SU-DHL-6 (cell line): Measurements from ENCODE around the gene DHRS13.
"Not testable (repeated sequence)": the region's sequence is repeated elsewhere in the genome, so short reads cannot be mapped to it uniquely, and the experiment has no call there.

Experiments
- H2AFZ ChIP-seq: fragments of 200-600 bp; sonication (generic); 2 replicates; pipeline ENCODE4 v1.6.1; 2014; ENCODE audit warnings: low read depth, mild to moderate bottlenecking, moderate library complexity, mixed read lengths, antibody characterized with exemption, low read length; ENCODE audit not compliant: severe bottlenecking
- H3F3A ChIP-seq: fragments of 200-600 bp; shearing (Covaris generic); 2 replicates; pipeline ENCODE4 v1.6.0; 2016; ENCODE audit warnings: antibody characterized with exemption, mild to moderate bottlenecking; ENCODE audit not compliant: insufficient read depth
- H3K27ac ChIP-seq: fragments of 200-600 bp; sonication (generic); 2 replicates; pipeline ENCODE4 v1.5.1; 2016; ENCODE audit warnings: low read depth, mild to moderate bottlenecking, low read length, moderate library complexity, mixed read lengths
- H3K27me3 ChIP-seq: fragments of 200-600 bp; sonication (generic), shearing (Covaris generic); 2 replicates; pipeline ENCODE4 v1.6.0; 2014; ENCODE audit warnings: mild to moderate bottlenecking, low read length
- H3K36me3 ChIP-seq: fragments of 200-600 bp; sonication (generic); 2 replicates; pipeline ENCODE4 v1.6.1; 2014; ENCODE audit warnings: mild to moderate bottlenecking, low read length, mixed read lengths
- H3K4me2 ChIP-seq: fragments of 300-600, 200-600 bp; shearing (Covaris generic), sonication (generic); 2 replicates; pipeline ENCODE4 v1.6.0; 2014; ENCODE audit warnings: low read length, low read depth, mild to moderate bottlenecking; ENCODE audit not compliant: poor library complexity, severe bottlenecking
- H3K4me3 ChIP-seq: fragments of 200-600 bp; sonication (generic); 2 replicates; pipeline ENCODE4 v1.5.1; 2014; ENCODE audit warnings: antibody characterized with exemption, low read length, mild to moderate bottlenecking, mixed read lengths; ENCODE audit not compliant: insufficient read depth, poor library complexity, severe bottlenecking
- H3K79me2 ChIP-seq: fragments of 200-600 bp; sonication (generic); 2 replicates; pipeline ENCODE4 v1.6.1; 2014; ENCODE audit warnings: mild to moderate bottlenecking, low read length, moderate library complexity; ENCODE audit not compliant: insufficient read depth
- H3K9ac ChIP-seq: fragments of 200-600 bp; sonication (generic); 2 replicates; pipeline ENCODE4 v1.7.0; 2014; ENCODE audit warnings: mild to moderate bottlenecking, low read length
- H3K9me2 ChIP-seq: fragments of 200-600 bp; sonication (generic); replicated peaks from 2 replicates; pipeline ENCODE4 v1.6.1; 2014; ENCODE audit warnings: low read length; ENCODE audit not compliant: insufficient read depth
- H3K9me3 ChIP-seq: fragments of 200-600 bp; sonication (generic); 2 replicates; pipeline ENCODE4 v1.6.1; 2014; ENCODE audit warnings: low read length, mixed read lengths; ENCODE audit not compliant: insufficient read depth
- H4K20me1 ChIP-seq: fragments of 200-600 bp; sonication (generic); 2 replicates; pipeline ENCODE4 v1.6.1; 2014; ENCODE audit warnings: low read depth, mild to moderate bottlenecking, antibody characterized with exemption, low read length, moderate library complexity, mixed read lengths
- CTCF ChIP-seq: fragments of 200-600 bp; sonication (generic); IDR thresholded peaks from one replicate; pipeline ENCODE4 v1.5.1; 2017; ENCODE audit warnings: antibody characterized with exemption, mild to moderate bottlenecking, low read length, moderate library complexity; ENCODE audit not compliant: insufficient read depth, poor library complexity, severe bottlenecking
- EZH2phosphoT487 ChIP-seq: fragments of 200-600 bp; sonication (generic), shearing (Covaris generic); conservative IDR thresholded peaks from 2 replicates; pipeline ENCODE4 v1.6.1; 2018; ENCODE audit warnings: mild to moderate bottlenecking, antibody characterized with exemption, low read length, moderate library complexity, mixed read lengths

The DHRS13 gene

DNA sequence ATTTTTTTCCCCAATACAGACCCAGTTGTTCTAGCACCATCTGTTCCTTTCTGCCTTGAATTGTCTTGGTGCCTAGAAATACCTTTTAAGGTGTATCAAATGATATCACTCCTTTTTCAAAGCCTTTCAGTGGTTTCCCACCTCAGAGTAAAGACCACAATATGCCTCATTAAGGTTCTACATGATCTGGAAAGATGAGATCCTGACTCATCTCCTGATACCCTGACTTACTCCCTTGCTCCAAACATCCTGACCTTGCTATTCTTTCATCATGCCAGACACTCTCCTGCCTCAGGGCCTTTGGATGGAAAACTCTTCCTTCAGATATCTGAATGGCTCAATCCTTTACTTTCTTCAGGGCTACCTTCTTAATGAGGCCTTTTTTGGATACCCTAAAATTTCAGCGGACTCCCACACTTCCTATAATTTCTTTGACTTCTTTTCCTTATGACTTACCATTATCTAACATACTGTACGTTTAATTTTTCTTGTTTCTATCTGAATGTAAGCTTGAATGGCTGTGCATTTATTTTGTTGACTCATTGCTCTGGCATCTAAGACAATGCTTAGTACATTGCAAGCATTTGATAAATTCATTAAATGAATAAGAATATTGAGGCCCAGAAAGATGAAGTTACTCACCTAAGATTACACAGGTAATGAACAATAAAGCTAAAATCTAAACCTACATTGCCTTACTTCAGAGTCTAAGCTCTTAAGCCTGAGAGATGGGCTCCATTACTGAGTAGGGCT lies 24.5 kb downstream of the DHRS13 start:
- H3F3A ChIP-seq: no peaks in the 10 kb centered on the region
- no peak overlapping the region for H3K4me2 ChIP-seq
- no peak overlapping the region for H2AFZ ChIP-seq
- H3K36me3 ChIP-seq: 0 out of 2 replicates have a peak, but pooled peaks cover 4% of the 10 kb centered on the region
- H3K4me3 ChIP-seq: no peak overlapping the region
- no peaks in the 10 kb centered on the region for H4K20me1 ChIP-seq
- no peaks in the 10 kb centered on the region for H3K79me2 ChIP-seq
- no peaks in the 10 kb centered on the region for H3K9me3 ChIP-seq
- H3K27ac ChIP-seq: no peak overlapping the region
- no peaks in the 10 kb centered on the region for H3K9me2 ChIP-seq
- no peaks in the 10 kb centered on the region for H3K27me3 ChIP-seq
- no peak overlapping the region for H3K9ac ChIP-seq
- TF ChIP-seq EZH2phosphoT487: no peak
- TF ChIP-seq CTCF: no peak

- not testable (repeated sequence) for H3K36me3 ChIP-seq, H3K4me2 ChIP-seq, H3K79me2 ChIP-seq, H4K20me1 ChIP-seq, H3K9me3 ChIP-seq, H3K4me3 ChIP-seq, H2AFZ ChIP-seq, H3K9ac ChIP-seq, H3K9me2 ChIP-seq, H3K27me3 ChIP-seq, H3K27ac ChIP-seq, H3F3A ChIP-seq
Observed at GRCh38 chr17:28877150-28877711, 25.6 kb downstream of the DHRS13 start.

DNA sequence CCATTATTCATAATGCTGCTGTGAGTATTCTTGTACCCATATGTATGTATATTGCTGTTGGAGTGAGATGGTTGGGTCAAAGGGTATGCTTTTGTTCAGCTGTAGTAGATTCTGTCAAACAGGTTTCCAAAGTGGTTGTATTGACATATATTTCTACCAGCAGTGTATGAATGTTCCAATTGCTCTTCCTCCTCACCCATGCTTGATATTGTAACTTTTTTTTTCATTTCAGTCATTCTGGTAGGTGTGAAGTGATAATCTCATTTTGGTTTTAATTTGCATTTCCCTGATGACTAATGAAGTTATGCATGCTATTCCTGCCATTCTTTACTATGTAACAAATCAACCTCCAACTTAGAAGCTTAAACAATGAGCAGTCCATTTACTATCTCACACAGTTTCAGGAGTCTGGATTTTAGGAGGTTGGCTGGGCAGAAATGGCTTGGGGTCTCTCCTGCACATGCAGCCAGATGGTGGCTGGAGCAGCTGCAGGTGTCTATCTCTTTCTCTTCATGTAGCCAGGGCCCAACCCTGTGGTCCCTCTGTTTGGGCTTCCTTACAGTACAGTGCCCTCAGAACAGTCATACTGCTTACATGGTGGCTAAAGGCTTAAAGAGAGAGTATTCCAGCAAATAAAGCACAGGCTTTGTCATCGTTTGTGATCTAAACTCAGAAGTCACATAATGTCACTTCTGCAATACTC lies 26.9 kb downstream of the DHRS13 start:
- no peak overlapping the region for H3K9ac ChIP-seq
- 0 out of 2 replicates have a peak, but pooled peaks cover 4% of the 10 kb centered on the region for H3K36me3 ChIP-seq
- no peaks in the 10 kb centered on the region for H4K20me1 ChIP-seq
- H3F3A ChIP-seq: no peaks in the 10 kb centered on the region
- H2AFZ ChIP-seq: no peak overlapping the region
- H3K27me3 ChIP-seq: no peaks in the 10 kb centered on the region
- H3K9me2 ChIP-seq: no peaks in the 10 kb centered on the region
- H3K4me2 ChIP-seq: no peak overlapping the region
- no peaks in the 10 kb centered on the region for H3K79me2 ChIP-seq
- H3K27ac ChIP-seq: no peak overlapping the region
- no peak overlapping the region for H3K4me3 ChIP-seq
- TF ChIP-seq EZH2phosphoT487: no peak
- no peak for TF ChIP-seq CTCF
- H3K9me3 ChIP-seq: no peaks in the 10 kb centered on the region

DNA sequence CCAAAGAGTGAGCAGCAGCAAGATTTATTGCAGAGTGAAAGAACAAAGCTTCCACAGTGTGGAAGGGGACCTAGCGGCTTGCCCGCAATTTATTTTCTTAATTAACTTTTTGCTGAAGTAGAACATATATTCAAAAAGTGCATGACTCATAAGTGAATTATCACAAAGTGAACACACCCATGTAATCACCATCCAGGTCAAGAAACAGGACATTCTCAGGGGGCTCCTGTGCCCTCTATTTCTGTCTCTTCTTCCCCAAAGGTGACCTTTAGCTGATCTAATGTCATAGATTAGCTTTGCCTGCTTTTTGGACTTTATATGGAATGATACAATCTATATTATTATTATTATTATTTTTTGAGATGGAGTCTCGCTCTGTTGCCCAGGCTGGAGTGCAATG lies 28.1 kb downstream of the DHRS13 start:
- H4K20me1 ChIP-seq: no peaks in the 10 kb centered on the region
- TF ChIP-seq CTCF (no peak), EZH2phosphoT487 (no peak)
- H2AFZ ChIP-seq: no peak overlapping the region

More for the DNA sequence above, 28.1 kb downstream of the DHRS13 start:
- Histone ChIP-seq H3K36me3 (0 out of 2 replicates have a peak, but pooled peaks cover 4% of the 10 kb centered on the region), H3K4me2 (no peak overlapping the region), H3K9me3 (no peaks in the 10 kb centered on the region), H3K9me2 (no peaks in the 10 kb centered on the region), H3K9ac (no peak overlapping the region), H3K27ac (no peak overlapping the region), H3K27me3 (no peaks in the 10 kb centered on the region), H3K4me3 (no peak overlapping the region), H3K79me2 (no peaks in the 10 kb centered on the region), H3F3A (no peaks in the 10 kb centered on the region)
